ENCODE data around the gene MFSD2B.
"Not testable (repeated sequence)": the region's sequence is repeated elsewhere in the genome, so short reads cannot be mapped to it uniquely, and the experiment has no call there.

The MFSD2B gene

GRCh38 chr2:24019729-24020128, 9.8 kb downstream of the MFSD2B start:
- no peak for DNase-seq

GRCh38 chr2:24020244-24020643, 10.4 kb downstream of the MFSD2B start:
- DNase-seq = no peak

- peak; percentile 4 for DNase-seq
Observed at GRCh38 chr2:24021122-24021998, 11.5 kb downstream of the MFSD2B start.

GRCh38 chr2:24022324-24022974, 12.6 kb downstream of the MFSD2B start:
- no peak for DNase-seq

- DNase-seq = no peak
Observed at GRCh38 chr2:24022975-24023575, 13.2 kb downstream of the MFSD2B start.

- DNase-seq = no peak
Observed at GRCh38 chr2:24024018-24024417, 14.1 kb downstream of the MFSD2B start.

- no peak for DNase-seq
Observed at GRCh38 chr2:24024996-24025663, 15.2 kb downstream of the MFSD2B start.

GRCh38 chr2:24026233-24026632, 16.3 kb downstream of the MFSD2B start:
- DNase-seq = no peak

- DNase-seq = no peak
Observed at GRCh38 chr2:24038786-24039499, 29.1 kb downstream of the MFSD2B start.

GRCh38 chr2:24040511-24040910, 30.6 kb downstream of the MFSD2B start:
- no peak for DNase-seq

GRCh38 chr2:24043133-24043532, 33.2 kb downstream of the MFSD2B start:
- not testable (repeated sequence) for DNase-seq

- DNase-seq = no peak
Observed at GRCh38 chr2:24045511-24046508, 35.9 kb downstream of the MFSD2B start.

GRCh38 chr2:24046599-24046929, 36.7 kb downstream of the MFSD2B start:
- DNase-seq = no peak

GRCh38 chr2:24046930-24047702, 37.2 kb downstream of the MFSD2B start, which contains the start of gene WDCP:
TSS of gene WDCP (minus strand) at chr2:24047391. CDS start at chr2:24039494, 7,897 bp downstream.
- DNase-seq = peak; percentile 97

- no peak for DNase-seq
Observed at GRCh38 chr2:24047703-24048033, 37.8 kb downstream of the MFSD2B start.

GRCh38 chr2:24048769-24049484, 39.0 kb downstream of the MFSD2B start:
- DNase-seq = no peak

GRCh38 chr2:24049485-24050021, 39.7 kb downstream of the MFSD2B start, which contains the start of gene FKBP1B:
TSS of gene FKBP1B (plus strand) at chr2:24049741. CDS start at chr2:24049850, 109 bp downstream.
- DNase-seq = peak; percentile 66

- peak; percentile 8 for DNase-seq
Observed at GRCh38 chr2:24050041-24050979, 40.4 kb downstream of the MFSD2B start.

Data from CD4-positive, alpha-beta T cell treated with Interleukin-17A for 1 hour (primary cell).